ENCODE results near the gene RAPH1.

Gene RAPH1

GRCh38 chr2:203361495-203361894 lies 173.6 kb downstream of the RAPH1 start:
- DNase-seq (ENCODE audit: low spot score): no peak

DNA sequence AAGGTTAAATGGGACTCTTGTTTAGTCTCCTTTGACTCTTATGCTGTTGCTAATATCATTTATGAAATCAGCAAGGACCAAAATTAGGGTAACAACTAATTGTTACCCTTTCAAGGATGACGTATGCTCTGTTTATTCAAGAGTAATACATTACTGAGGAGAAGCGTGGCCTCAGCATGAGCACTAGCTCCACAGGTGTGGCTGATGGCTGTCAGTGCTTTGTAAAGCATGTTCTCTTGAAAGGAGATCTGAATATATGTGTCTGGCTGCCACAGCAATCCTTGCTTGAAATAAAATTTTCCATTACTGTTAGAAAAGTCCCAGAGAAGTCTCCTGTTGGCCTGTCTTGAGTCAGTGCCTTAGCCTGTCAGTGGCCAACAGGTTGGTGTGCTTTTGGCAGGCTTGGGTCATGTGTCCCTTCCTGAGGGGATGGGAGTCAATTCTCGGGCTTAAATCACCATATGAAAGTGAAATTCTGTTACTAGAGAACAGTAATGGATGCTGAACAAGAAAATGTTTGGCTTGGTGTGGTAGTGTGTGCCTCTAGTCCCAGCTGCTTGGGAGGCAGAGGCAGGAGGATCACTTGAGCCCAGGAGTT lies 174.2 kb downstream of the RAPH1 start:
- no peak for DNase-seq (ENCODE audit: low spot score)

- DNase-seq (ENCODE audit: low spot score): no peak
Observed at GRCh38 chr2:203359450-203359849, 175.7 kb downstream of the RAPH1 start.

GRCh38 chr2:203354966-203355365 lies 180.1 kb downstream of the RAPH1 start:
- no peak for DNase-seq (ENCODE audit: low spot score)

DNA sequence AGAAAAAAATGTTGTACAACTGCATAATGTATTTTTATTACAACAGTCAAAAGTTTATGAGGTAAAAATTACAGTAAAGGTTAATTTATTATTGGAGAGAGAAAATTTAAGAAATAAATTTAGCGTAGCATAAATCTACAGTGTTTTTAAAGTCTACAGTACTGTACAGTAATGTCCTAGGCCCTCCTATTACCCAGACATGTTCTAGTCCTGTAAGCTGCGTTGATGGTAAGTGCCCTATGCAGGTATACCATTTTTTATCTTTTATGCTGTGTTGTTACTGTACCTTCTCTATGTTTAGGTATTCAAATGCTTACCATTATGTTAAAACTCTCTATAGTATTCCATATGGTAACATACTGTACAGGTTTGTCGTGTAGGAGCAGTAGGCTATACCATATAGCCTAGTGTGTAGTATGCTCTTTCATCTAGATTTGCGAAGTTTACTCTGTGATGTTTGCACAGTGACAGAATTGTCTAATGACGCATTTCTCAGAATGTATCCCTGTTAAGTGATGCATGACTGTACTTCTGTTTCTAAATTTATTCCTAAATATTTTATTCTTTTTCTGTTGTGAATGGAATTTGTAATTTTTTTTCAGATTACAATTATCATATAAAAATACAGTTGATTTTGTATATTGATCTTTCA lies 182.4 kb downstream of the RAPH1 start:
- DNase-seq (ENCODE audit: low spot score): no peak

- no peak for DNase-seq (ENCODE audit: low spot score)
Observed at GRCh38 chr2:203347375-203347774, 187.7 kb downstream of the RAPH1 start.

DNA sequence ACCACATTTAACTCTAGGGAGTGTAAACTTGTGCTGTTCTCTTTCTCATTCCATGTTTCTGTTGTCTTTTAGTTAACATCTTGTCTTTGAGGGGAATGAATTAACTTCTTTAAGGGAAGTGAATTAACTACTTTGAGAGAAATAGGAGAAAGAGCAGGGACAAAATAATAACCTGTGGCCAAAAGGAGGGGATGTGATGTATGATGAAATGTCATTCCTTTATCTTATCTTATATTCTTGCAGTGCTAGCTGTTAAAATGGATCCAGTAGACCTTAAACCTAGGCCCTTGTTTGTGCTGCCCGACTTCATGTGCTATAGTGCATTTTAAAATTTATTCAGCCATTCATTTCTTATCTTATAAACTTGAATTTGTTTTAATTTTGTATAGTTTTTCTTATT lies 188.5 kb downstream of the RAPH1 start:
- DNase-seq (ENCODE audit: low spot score): no peak

- DNase-seq (ENCODE audit: low spot score): no peak
Observed at GRCh38 chr2:203344667-203345066, 190.4 kb downstream of the RAPH1 start.

Data from AG20443 (cell line).